HepG2 (cell line): ENCODE results near the gene TCAIM. TPM values are rescaled to one million over a fixed set of nuclear protein-coding genes. Genes with fewer than 3 reads are reported as not detected.

ENCODE experiments used
- ATAC-seq: fragments of 200-7000 bp; cut with Tn5 transposase; 3 replicates; pipeline ENCODE4 v1.9.1; 2020; ENCODE audit warnings: mild to moderate bottlenecking, moderate library complexity
- BruUV-seq: library from RNA; stranded (reverse); fragments of 400-500 nt; replicated peaks from 2 replicates; lab custom pipeline; 2021; lab: Mats Ljungman, UMichigan
- CTCF ChIA-PET: fragments of 300-600 bp; formaldehyde crosslinking; extraction: SDS; loops from one replicate; lab custom pipeline; 2021; ENCODE audit warnings: low total read pairs, inconsistent platforms, low intra/inter-chr PET ratio; lab: Yijun Ruan, JAX
- POLR2A ChIA-PET: fragments of 350-600 bp; sonication (Branson Sonifier 250); formaldehyde crosslinking; loops from one replicate; lab custom pipeline; 2020; ENCODE audit warnings: antibody characterized with exemption, inconsistent platforms; lab: Yijun Ruan, JAX
- DNase-seq: peaks from one replicate; pipeline ENCODE4 v3.0.0-alpha.2; 2015; ENCODE audit warnings: low spot score
- FAIRE-seq: peaks from 3 replicates; lab custom pipeline; 2011; peaks lifted over from hg19 to GRCh38; lab: Jason Lieb, UNC
- H2AFZ ChIP-seq: one replicate; pipeline ENCODE4 v1.6.1; 2011; ENCODE audit warnings: low read length, inconsistent platforms
- H3K27ac ChIP-seq: fragments of 300-600 bp; 3 replicates; pipeline ENCODE4 v1.8.0; 2011; ENCODE audit warnings: mixed run types, mild to moderate bottlenecking, mixed read lengths, low read length, inconsistent platforms; ENCODE audit not compliant: insufficient read depth; ENCODE audit errors: extremely low read length
- H3K27me3 ChIP-seq, 2 experiments: fragments of 200-600 bp in 1 of 2; 2 replicates in 1 of 2; 3 replicates in 1 of 2; pipeline versions ENCODE4 v1.6.0 to v1.8.0; 2011; ENCODE audit warnings: low read length in 2 of 2, mild to moderate bottlenecking in 2 of 2, moderate library complexity in 2 of 2, inconsistent platforms in 1 of 2; ENCODE audit not compliant: insufficient read depth in 2 of 2, control insufficient read depth in 1 of 2
- H3K36me3 ChIP-seq, 2 experiments: fragments of 200-600 bp in 1 of 2; replicated peaks in 1 of 2; 2 replicates in 1 of 2; 3 replicates in 1 of 2; pipeline versions ENCODE4 v1.5.1 to v1.8.0; 2011; ENCODE audit warnings: low read length in 2 of 2, inconsistent platforms in 1 of 2; ENCODE audit not compliant: insufficient read depth in 2 of 2, control insufficient read depth in 1 of 2
- H3K4me1 ChIP-seq: 2 replicates; pipeline ENCODE4 v1.5.1; 2012; ENCODE audit warnings: low read length, inconsistent platforms; ENCODE audit not compliant: insufficient read depth
- H3K4me2 ChIP-seq: 2 replicates; pipeline ENCODE4 v1.6.0; 2011; ENCODE audit warnings: low read depth, low read length, inconsistent platforms
- H3K4me3 ChIP-seq, 3 experiments: fragments of 200-600 bp in 1 of 3; sonication (generic), shearing (Covaris generic) in 1 of 3; replicated peaks in 1 of 3; 2 replicates each; pipeline ENCODE4 v1.5.1; 2011 to 2016; ENCODE audit warnings: low read length in 3 of 3, inconsistent platforms in 2 of 3, low read depth in 2 of 3, mild to moderate bottlenecking in 2 of 3, control low read depth in 1 of 3, mixed read lengths in 1 of 3; ENCODE audit not compliant: insufficient read depth in 1 of 3
- H3K79me2 ChIP-seq: one replicate; pipeline ENCODE4 v1.6.1; 2011; ENCODE audit warnings: low read length, inconsistent platforms; ENCODE audit not compliant: insufficient read depth
- H3K9ac ChIP-seq: 2 replicates; pipeline ENCODE4 v1.6.0; 2011; ENCODE audit warnings: mild to moderate bottlenecking, low read depth, low read length, inconsistent platforms; ENCODE audit not compliant: insufficient read depth
- H3K9me3 ChIP-seq: 2 replicates; pipeline ENCODE4 v1.5.1; 2012; ENCODE audit warnings: mild to moderate bottlenecking, low read length
- H4K20me1 ChIP-seq: 2 replicates; pipeline ENCODE4 v1.6.0; 2011; ENCODE audit warnings: inconsistent platforms, mild to moderate bottlenecking, low read length, moderate library complexity; ENCODE audit not compliant: insufficient read depth
- CENPT ChIP-seq: sonication (generic); formaldehyde crosslinking; IDR thresholded peaks from 2 replicates; pipeline ENCODE4 v1.8.0; 2022; ENCODE audit warnings: low read depth, mild to moderate bottlenecking, moderate library complexity, missing genetic modification reagents
- DMAP1 ChIP-seq: IDR thresholded peaks from 2 replicates; pipeline ENCODE4 v1.6.1; 2016
- IKZF5 ChIP-seq: IDR thresholded peaks from 2 replicates; pipeline ENCODE4 v1.6.1; 2018; ENCODE audit warnings: missing genetic modification reagents, mild to moderate bottlenecking, missing compliant biosample characterization
- JDP2 ChIP-seq: sonication (generic); formaldehyde crosslinking; IDR thresholded peaks from 2 replicates; pipeline ENCODE4 v1.8.1; 2022; ENCODE audit warnings: missing genetic modification reagents, borderline replicate concordance
- KLF9 ChIP-seq: IDR thresholded peaks from 2 replicates; pipeline ENCODE4 v1.6.1; 2016; ENCODE audit warnings: low read depth
- MAFK ChIP-seq, 2 experiments: IDR thresholded peaks in 1 of 2; conservative IDR thresholded peaks in 1 of 2; 2 replicates each; pipeline ENCODE4 v1.6.1; 2011; ENCODE audit warnings: improper control_type of control experiment in 2 of 2, low read length in 2 of 2
- MED13 ChIP-seq: sonication (generic); formaldehyde crosslinking; IDR thresholded peaks from 2 replicates; pipeline ENCODE4 v1.5.0; 2020; ENCODE audit warnings: missing genetic modification reagents
- MTA3 ChIP-seq: sonication (generic); formaldehyde crosslinking; IDR thresholded peaks from 2 replicates; pipeline ENCODE4 v1.4.0; 2020; ENCODE audit warnings: missing genetic modification reagents
- MXD3 ChIP-seq: IDR thresholded peaks from 2 replicates; pipeline ENCODE4 v1.6.1; 2016; ENCODE audit warnings: mild to moderate bottlenecking, missing biosample characterization, missing genetic modification reagents
- SATB2 ChIP-seq: sonication (generic); formaldehyde crosslinking; IDR thresholded peaks from 2 replicates; pipeline ENCODE4 v1.5.0; 2020; ENCODE audit warnings: missing genetic modification reagents
- TOE1 ChIP-seq: sonication (generic); formaldehyde crosslinking; IDR thresholded peaks from 2 replicates; pipeline ENCODE4 v1.4.0; 2020; ENCODE audit warnings: mild to moderate bottlenecking, missing genetic modification reagents
- XRCC5 ChIP-seq: fragments of 200-400 bp; formaldehyde crosslinking; optimal IDR thresholded peaks from 2 replicates; pipeline ENCODE3; 2017; ENCODE audit warnings: mild to moderate bottlenecking, low read length
- ZBTB46 ChIP-seq: sonication (generic); formaldehyde crosslinking; IDR thresholded peaks from 2 replicates; pipeline ENCODE4 v1.4.0; 2020; ENCODE audit warnings: mild to moderate bottlenecking, missing genetic modification reagents, borderline replicate concordance
- ZFYVE20 ChIP-seq: sonication (generic); formaldehyde crosslinking; IDR thresholded peaks from 2 replicates; pipeline ENCODE4 v1.8.0; 2023; ENCODE audit warnings: low read depth, mild to moderate bottlenecking, moderate library complexity, missing genetic modification reagents, borderline replicate concordance
- ZNF253 ChIP-seq: sonication (generic); formaldehyde crosslinking; IDR thresholded peaks from 2 replicates; pipeline ENCODE4 v1.8.0; 2022; ENCODE audit warnings: mild to moderate bottlenecking, missing genetic modification reagents, borderline replicate concordance
- ZNF746 ChIP-seq: sonication (generic); formaldehyde crosslinking; IDR thresholded peaks from 2 replicates; pipeline ENCODE4 v1.8.0; 2022; ENCODE audit warnings: mild to moderate bottlenecking, missing genetic modification reagents
- WGBS: methylation state at CpG from one replicate; pipeline ENCODE4 v1.1.6; 2017; ENCODE audit warnings: low lambda C conversion rate; 5-methylcytosine and 5-hydroxymethylcytosine counted together
- in situ Hi-C: cut with HindIII; loops from 2 replicates; pipeline ENCODE4 v1.10.0; 2017; ENCODE audit warnings: low pct_unique_long_range_greater_than_20kb; ENCODE audit not compliant: extremely low pct_ligation_motif_present
- intact Hi-C: fragments of 100-400 bp; cut with micrococcal nuclease; formaldehyde crosslinking; loops from one replicate; pipeline ENCODE4 v1.10.0; 2022; ENCODE audit not compliant: unreplicated experiment
- polyA plus RNA-seq, 8 experiments: library from polyadenylated mRNA; depleted of rRNA in 3 of 8; stranded (reverse) in 7 of 8; unstranded in 1 of 8; fragments of >200 nt; fragmentation: Illumina TruSeq in 4 of 8; extraction: Trizol in 4 of 8; gene quantifications; 2 replicates each; pipeline versions ENCODE4 v1.2.1 to v1.2.3, GENCODE V29; 2011 to 2016; ENCODE audit warnings: low read depth in 4 of 8, missing spikeins in 1 of 8, mixed read lengths in 1 of 8; ENCODE audit not compliant: insufficient read depth in 1 of 8
- total RNA-seq, 5 experiments: library from RNA; depleted of rRNA; stranded (reverse); fragments of >200 nt; fragmentation: Illumina TruSeq; extraction: Trizol; gene quantifications; 2 replicates each; pipeline ENCODE4 v1.2.3, GENCODE V29; 2016; ENCODE audit warnings: low read depth in 1 of 5
- TF ChIP-seq, protein P1 (sequence below): sonication (generic); formaldehyde crosslinking; IDR thresholded peaks from 2 replicates; pipeline ENCODE4 v1.4.0; 2020; ENCODE audit warnings: low read depth, missing genetic modification reagents

Gene TCAIM
- total and polyA plus RNA-seq, 2 of the 13 experiments (the other 11 are each of a cell fraction or from before 2014, with no cell fraction given) = 16.9 to 22.6 TPM

DNA sequence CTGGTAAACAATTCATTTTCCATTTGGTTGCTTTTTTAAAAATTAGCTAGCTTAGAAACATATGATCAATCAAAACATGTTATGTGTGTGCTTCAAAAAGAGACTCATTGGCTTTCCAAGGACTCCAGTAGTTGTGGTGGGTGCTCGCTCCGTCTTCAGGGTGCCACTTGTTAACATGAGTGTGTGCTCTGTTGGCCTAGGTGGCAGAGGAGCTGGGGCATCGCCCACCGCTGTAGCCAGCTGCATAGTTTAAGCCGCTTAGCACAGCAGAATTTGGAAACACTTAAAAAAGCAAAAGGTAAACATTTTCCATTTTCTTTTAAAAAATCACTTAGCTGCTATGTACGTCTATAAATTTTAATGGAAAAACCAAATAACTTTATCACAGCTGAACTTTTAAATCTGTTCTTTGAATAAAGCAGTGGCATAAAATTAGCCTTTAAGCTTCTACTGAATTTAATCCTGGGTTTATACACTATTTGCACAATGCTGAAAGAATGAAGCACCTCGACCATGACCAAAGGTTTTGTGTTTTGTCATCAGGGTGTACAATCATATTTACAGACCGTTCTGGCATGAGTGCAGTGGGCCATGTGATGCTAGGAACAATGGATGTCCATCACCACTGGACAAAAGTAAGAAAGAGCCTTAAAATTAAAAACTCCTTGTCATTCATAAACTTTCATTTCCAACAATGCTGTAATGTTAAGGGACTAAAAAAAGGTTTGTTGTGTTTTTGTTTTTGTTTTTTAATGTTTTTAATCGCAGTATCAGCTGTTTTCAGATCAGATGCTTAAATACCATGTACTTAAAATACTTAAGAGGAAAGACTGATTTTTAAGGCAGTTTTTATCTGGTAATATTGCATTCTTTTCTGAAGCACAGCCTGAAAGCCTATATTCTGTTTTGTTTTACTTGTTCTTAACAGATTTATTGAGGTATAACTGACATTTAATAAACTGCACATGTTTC, 57.9 kb downstream of the TCAIM start:
- Histone ChIP-seq H3K36me3 (peaks cover 0 to 1% of the 10 kb centered on the region in 2 experiments; a peak in 1 of 5 replicates), H3K4me2 (no peak overlapping the region), H2AFZ (no peak overlapping the region), H3K27ac (no peak overlapping the region), H3K79me2 (no peaks in the 10 kb centered on the region), H3K4me1 (peaks cover 28% of the 10 kb centered on the region), H3K4me3 (no peak overlapping the region), H3K9ac (no peak overlapping the region), H3K27me3 (no peaks in the 10 kb centered on the region), H4K20me1 (no peaks in the 10 kb centered on the region), H3K9me3 (no peaks in the 10 kb centered on the region)
- no peak for FAIRE-seq
- no TSS peak for BruUV-seq
- intact Hi-C loops (no loop called here), in situ Hi-C loops (no loop called here)
- ChIA-PET CTCF (no interaction called here), POLR2A (no interaction called here)
- WGBS = 84% methylated on average over 9 of the region's 9 CpGs
- DNase-seq = no peak
- no peak for ATAC-seq
- no peak for TF ChIP-seq IKZF5 (CRISPR knock-in tag)
- no peak for TF ChIP-seq ZBTB46 (CRISPR knock-in tag)
- TF ChIP-seq, protein P1, sequence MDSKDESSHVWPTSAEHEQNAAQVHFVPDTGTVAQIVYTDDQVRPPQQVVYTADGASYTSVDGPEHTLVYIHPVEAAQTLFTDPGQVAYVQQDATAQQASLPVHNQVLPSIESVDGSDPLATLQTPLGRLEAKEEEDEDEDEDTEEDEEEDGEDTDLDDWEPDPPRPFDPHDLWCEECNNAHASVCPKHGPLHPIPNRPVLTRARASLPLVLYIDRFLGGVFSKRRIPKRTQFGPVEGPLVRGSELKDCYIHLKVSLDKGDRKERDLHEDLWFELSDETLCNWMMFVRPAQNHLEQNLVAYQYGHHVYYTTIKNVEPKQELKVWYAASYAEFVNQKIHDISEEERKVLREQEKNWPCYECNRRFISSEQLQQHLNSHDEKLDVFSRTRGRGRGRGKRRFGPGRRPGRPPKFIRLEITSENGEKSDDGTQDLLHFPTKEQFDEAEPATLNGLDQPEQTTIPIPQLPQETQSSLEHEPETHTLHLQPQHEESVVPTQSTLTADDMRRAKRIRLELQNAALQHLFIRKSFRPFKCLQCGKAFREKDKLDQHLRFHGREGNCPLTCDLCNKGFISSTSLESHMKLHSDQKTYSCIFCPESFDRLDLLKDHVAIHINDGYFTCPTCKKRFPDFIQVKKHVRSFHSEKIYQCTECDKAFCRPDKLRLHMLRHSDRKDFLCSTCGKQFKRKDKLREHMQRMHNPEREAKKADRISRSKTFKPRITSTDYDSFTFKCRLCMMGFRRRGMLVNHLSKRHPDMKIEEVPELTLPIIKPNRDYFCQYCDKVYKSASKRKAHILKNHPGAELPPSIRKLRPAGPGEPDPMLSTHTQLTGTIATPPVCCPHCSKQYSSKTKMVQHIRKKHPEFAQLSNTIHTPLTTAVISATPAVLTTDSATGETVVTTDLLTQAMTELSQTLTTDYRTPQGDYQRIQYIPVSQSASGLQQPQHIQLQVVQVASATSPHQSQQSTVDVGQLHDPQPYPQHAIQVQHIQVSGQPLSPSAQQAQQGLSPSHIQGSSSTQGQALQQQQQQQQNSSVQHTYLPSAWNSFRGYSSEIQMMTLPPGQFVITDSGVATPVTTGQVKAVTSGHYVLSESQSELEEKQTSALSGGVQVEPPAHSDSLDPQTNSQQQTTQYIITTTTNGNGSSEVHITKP (CRISPR knock-in tag) = no peak
- no peak for TF ChIP-seq ZNF253 (CRISPR knock-in tag)
- no peak for TF ChIP-seq TOE1 (CRISPR knock-in tag)
- TF ChIP-seq CENPT = no peak
- TF ChIP-seq MED13 (CRISPR knock-in tag) = no peak
- no peak for TF ChIP-seq DMAP1
- no peak for TF ChIP-seq ZFYVE20 (CRISPR knock-in tag)
- TF ChIP-seq MTA3 (CRISPR knock-in tag) = no peak
- no peak for TF ChIP-seq KLF9 (CRISPR knock-in tag)
- TF ChIP-seq ZNF746 = no peak
- TF ChIP-seq SATB2 (CRISPR knock-in tag) = no peak
- TF ChIP-seq MXD3 = no peak
- TF ChIP-seq MAFK (conservative IDR thresholded peaks at IDR 0.05 in 1 of 2, IDR thresholded peaks at IDR 0.05 in 1 of 2; ENCODE audit: low read length in 2 of 2) = peak; percentile 10 to 56; a peak in 2 of 4 replicates
- TF ChIP-seq JDP2 = no peak
- no peak for TF ChIP-seq XRCC5
